GM12873 (cell line): ENCODE data around the gene TOM1L2.

Source experiments
- TF ChIP-seq, protein P1 (sequence below): IDR thresholded peaks from 2 replicates; pipeline ENCODE4 v1.5.1; 2012; ENCODE audit warnings: low read depth, mild to moderate bottlenecking, moderate library complexity, low read length, control low read depth; ENCODE audit not compliant: insufficient read depth; ENCODE audit errors: missing control alignments

TOM1L2 gene

GRCh38 chr17:17904166-17905035 is 67.8 kb downstream of the TOM1L2 start:
- TF ChIP-seq, protein P1, sequence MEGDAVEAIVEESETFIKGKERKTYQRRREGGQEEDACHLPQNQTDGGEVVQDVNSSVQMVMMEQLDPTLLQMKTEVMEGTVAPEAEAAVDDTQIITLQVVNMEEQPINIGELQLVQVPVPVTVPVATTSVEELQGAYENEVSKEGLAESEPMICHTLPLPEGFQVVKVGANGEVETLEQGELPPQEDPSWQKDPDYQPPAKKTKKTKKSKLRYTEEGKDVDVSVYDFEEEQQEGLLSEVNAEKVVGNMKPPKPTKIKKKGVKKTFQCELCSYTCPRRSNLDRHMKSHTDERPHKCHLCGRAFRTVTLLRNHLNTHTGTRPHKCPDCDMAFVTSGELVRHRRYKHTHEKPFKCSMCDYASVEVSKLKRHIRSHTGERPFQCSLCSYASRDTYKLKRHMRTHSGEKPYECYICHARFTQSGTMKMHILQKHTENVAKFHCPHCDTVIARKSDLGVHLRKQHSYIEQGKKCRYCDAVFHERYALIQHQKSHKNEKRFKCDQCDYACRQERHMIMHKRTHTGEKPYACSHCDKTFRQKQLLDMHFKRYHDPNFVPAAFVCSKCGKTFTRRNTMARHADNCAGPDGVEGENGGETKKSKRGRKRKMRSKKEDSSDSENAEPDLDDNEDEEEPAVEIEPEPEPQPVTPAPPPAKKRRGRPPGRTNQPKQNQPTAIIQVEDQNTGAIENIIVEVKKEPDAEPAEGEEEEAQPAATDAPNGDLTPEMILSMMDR = no peak

GRCh38 chr17:17902877-17903276 is 69.3 kb downstream of the TOM1L2 start:
- TF ChIP-seq, protein P1 = no peak

- TF ChIP-seq, protein P1 = peak; percentile 6
These were observed 69.8 kb downstream of the TOM1L2 start for GRCh38 chr17:17902376-17902775.

GRCh38 chr17:17900615-17901520 is 71.3 kb downstream of the TOM1L2 start:
- TF ChIP-seq, protein P1 = no peak

DNA sequence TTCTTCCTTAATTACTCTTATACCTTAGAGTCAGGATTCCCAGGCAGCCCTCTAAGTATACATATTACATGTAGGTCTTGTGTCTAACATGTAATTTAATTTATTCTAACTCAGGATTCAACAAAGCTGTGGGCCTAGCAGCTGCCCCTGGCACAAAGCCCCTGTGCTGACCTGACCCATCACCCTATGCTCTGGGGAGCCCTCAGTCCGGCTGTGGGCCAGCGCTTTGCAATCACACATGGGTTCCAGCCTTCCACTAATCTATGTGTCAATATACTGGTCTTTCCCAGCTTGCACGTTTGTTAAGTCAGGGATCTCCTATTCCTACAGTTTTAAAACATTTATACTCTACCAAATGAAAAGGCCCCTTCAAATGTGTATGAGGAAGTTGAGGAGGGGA is 72.7 kb downstream of the TOM1L2 start:
- TF ChIP-seq, protein P1 = no peak

DNA sequence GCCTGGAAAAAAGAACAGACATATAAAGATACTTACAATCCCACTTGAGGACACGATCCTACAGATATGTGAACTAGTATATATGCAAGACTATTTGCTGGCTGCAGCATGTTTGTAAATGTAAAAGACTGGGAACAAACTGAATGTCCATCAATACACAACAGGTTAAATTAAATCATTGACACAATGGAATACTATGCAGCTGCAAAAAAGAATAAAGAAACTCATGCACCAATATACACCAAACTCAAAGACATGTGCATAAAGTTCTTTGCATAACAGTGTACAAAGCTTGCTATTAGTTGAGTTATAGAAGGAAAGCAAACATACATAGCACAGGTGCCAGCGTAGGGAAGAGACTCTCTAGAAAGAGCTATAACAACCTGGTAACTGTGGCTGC is 73.5 kb downstream of the TOM1L2 start:
- TF ChIP-seq, protein P1 = no peak

DNA sequence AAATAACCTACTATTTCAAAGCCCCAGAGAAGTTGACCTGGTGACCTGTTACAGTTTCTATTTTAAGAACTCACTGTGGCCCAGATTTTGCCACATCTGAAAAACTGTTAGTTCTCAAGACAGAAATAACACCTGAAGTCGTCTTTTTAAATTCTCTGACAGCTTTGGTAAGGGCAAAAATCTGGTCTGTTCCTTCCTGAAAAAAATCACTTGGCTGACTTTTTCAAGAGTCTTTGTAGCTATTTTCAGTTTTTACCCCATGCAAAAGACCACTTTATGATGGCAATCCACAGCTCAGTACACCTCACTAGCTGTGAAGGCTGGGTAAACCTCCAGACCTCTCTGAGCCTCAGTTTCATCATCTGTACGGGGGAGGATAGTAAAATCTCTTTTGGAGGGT is 74.8 kb downstream of the TOM1L2 start:
- TF ChIP-seq, protein P1 = no peak
